SK-N-DZ (cell line): ENCODE data around the gene ZNF124.

ENCODE experiments used
- DNase-seq: peaks from one replicate; pipeline ENCODE4 v3.0.0-alpha.2; 2015; ENCODE audit warnings: low spot score
- small RNA-seq, 2 experiments: library from RNA; depleted of rRNA; stranded (forward); fragments of <200 nt; gene quantifications; one replicate each; pipeline ENCODE3, GENCODE V24; 2014

The ZNF124 gene

DNA sequence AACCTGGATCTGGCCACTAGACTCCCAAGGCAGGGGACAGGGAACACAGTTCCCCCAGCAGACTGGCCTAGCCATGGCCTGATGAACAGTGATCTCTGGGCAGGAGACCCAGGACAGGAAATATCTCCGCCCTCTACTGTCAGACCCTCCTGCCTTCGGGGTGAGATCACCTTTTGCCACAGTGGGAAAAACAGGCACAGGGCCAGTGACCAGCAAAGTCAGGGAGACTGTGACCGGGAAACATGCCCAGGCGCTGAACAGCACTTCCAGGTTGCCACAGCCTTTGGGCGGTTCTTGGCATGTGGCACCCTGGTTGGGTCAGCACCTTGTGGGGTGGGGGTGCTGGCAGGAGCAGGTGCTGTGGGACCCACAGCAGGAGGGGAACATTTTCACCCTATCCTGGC is 58.7 kb downstream of the ZNF124 start:
- no peak for DNase-seq

DNA sequence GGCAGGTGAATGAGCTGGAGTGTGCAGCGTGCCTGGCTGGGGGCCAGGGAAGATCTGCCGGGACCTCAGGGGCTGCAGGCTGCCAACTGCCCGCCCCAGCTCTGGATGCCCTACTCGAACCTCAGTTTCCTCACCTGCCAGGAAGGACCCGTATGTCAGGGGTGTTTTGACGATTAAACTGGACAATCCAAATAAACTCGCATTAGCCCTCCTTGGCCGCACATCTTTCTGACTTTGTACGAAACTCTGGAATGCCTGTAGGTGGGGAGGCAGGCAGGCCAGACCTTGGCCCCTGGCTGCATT is 59.4 kb downstream of the ZNF124 start:
- DNase-seq = no peak

DNA sequence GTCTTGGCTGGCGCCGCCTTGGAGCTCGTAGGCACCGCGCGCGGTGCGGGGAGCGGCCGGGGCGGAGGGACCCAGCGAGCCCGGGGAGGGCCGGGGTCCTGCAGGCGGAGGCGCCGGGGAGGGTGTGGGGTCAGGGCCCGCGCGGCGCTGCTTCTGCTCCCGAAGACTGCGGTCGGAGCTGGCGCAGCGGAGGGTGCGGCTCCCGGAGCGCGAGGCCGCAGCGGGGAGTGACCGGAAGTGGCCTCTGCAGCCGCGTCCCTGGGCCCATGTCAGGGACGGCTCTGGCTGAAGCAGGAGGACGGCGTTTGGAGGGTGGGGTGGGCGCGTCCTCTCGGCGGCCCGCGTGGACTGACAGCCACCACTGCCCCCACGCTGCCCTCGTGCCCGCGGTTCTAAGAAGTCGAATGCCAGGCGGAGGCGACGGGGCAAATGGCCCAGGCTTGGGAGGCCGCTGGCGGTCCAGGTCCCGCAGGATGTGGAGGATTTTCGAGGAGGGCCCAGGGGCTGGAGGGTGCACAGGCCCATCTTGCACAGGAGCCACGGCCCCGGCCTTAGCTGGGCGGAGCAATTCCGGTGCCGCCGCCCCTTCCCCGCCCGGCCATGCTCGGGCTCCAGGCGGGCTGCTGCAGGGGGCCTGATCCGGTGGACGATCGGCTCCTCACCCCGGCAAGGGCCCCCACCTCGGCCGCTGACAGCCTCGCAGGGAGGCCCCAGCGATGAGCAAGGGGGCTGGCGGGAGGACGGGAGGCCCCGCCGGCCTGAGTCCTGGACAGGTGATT is 59.9 kb downstream of the ZNF124 start:
- peak; percentile 57 for DNase-seq

DNA sequence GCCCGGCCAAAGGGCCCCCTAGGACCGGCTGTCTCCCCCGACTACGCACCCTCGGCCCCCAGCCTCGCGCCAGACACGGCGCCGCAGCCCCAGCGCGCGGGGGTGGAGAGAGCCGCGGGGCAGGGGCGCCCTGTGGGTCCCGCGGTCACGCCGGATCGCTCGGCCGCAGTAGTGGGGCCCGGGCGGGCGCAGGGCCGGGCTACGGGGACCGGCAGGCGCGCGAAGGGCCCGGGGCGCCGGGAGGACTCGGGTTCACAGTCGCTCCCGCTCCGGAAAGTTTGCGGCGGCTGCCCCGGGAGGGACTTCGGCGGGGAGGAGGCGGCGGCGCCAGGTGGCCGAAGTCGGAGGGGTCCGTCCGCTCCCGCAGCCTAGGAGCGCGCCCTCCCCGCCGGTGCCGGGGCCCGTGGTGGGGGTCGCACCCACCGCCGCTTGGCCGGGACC is 60.5 kb downstream of the ZNF124 start:
- DNase-seq = no peak

DNA sequence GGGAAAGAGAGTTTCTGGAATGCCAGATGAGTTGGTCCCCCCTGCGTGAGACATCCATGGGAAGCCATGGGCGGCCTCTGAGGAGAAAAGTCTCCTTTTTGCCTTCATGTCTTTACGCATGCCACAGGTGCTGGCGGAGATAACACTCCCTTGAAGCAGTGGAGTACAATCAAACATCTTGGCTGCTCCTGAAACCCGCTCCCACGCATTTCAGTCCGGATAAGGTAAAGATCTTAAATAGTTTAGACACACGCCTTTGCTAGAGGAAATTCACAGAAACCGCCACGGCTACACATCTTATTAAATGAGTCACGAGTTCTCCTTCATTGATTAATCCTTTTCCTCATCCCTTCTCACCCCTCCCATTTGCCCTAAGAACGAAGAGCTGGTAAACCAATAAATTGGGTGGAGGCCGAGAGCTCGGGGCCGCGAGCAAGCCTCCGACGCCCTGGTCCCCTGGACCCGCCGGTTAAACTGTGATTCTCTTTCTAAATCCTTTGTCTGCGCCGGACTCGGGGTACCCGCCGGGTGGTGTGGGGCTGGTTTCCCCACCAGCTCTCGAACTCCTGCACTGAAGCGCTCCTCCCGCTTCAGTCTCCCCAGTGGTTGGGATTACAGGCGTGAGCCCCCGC is 61.1 kb downstream of the ZNF124 start:
- no peak for DNase-seq

DNA sequence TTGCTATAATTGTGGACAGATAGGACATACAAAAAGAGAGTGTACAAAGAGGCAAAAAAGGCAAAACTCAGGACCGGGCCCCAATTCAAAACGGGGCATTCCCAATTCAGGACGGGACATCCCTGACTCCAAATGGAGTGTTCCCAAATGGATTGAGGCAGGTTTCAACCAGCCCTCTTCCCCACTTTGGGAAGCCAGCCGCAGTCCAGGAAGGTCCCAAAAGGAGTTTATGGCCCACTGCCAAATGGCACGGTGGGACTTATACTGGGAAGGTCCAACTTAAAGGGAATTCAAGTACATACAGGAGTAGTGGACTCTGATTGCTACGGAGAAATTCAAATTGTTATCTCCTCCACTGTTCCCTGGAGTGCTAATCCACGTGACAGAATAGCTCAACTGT is 64.1 kb downstream of the ZNF124 start:
- no peak for DNase-seq

DNA sequence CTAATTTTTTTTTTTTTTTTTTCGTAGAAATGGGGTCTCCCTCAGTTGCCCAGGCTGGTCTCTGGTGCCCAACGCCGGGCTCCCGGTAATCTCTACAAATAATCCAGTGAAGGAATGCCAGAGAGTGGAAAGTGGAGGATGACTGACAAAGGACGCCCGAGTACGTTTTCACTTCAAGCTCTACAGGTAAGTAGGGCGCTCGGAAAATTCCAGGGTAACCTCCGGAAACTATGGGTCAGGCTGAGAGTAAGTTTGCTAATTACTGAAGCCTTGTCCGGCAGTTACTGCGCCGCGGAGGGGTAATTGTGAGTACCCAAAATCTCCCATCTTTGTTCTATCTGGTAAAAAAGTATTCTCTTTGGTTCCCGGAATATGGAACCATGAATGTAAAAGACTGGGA is 65.9 kb downstream of the ZNF124 start:
- DNase-seq = no peak

Small RNA genes lying within 50 kb of the gene (small RNA-seq; reads per million reads assigned to genes)
- gene AL390728.3 = 0 reads per million in 2 experiments
- gene RNA5SP82 = 0 reads per million in 2 experiments
